A549 (cell line): Measurements from ENCODE around the gene EPS8L2. TPM values are rescaled to one million over a fixed set of nuclear protein-coding genes. Genes with fewer than 3 reads are reported as not detected.

Source experiments
- ATAC-seq, 2 experiments: fragments of 200-7000 bp in 1 of 2; fragments of >200 bp in 1 of 2; cut with Nextera tagmentation in 1 of 2; cut with Tn5 transposase in 1 of 2; 3 replicates each; pipeline versions ENCODE4 v1.8.0 to v1.9.1; 2018 to 2020; ENCODE audit warnings: mild to moderate bottlenecking in 1 of 2, moderate library complexity in 1 of 2
- CTCF ChIA-PET: fragments of 300-600 bp; sonication (Branson Sonifier 250); formaldehyde crosslinking; extraction: SDS; loops from one replicate; lab custom pipeline; 2021; ENCODE audit warnings: antibody characterized with exemption, inconsistent platforms; lab: Yijun Ruan, JAX
- POLR2A ChIA-PET: fragments of 350-600 bp; formaldehyde crosslinking; extraction: SDS; loops from one replicate; lab custom pipeline; 2021; ENCODE audit warnings: antibody characterized with exemption, inconsistent platforms; lab: Yijun Ruan, JAX
- DNase-seq, 2 experiments: peaks; one replicate each; pipeline versions ENCODE4 v3.0.0 to v3.0.0-alpha.2; 2011 to 2016; ENCODE audit warnings: low read depth in 1 of 2, low spot score in 1 of 2
- FAIRE-seq: peaks from 2 replicates; lab custom pipeline; 2011; peaks lifted over from hg19 to GRCh38; lab: Jason Lieb, UNC
- H3K27ac ChIP-seq, 2 experiments: fragments of >200 bp; sonication (Bioruptor Twin); formaldehyde crosslinking; 3 replicates each; pipeline ENCODE4 v1.5.1; 2016 to 2017
- H3K4me1 ChIP-seq: fragments of >200 bp; sonication (Bioruptor Twin); formaldehyde crosslinking; 3 replicates; pipeline ENCODE4 v1.6.1; 2016
- H3K4me2 ChIP-seq: fragments of >200 bp; sonication (Bioruptor Twin); formaldehyde crosslinking; 3 replicates; pipeline ENCODE4 v1.6.1; 2016
- H3K4me3 ChIP-seq: fragments of >200 bp; sonication (Bioruptor Twin); formaldehyde crosslinking; 3 replicates; pipeline ENCODE4 v1.5.1; 2016
- H3K9me3 ChIP-seq: fragments of >200 bp; sonication (Bioruptor Twin); formaldehyde crosslinking; 3 replicates; pipeline ENCODE4 v1.6.1; 2016
- EHMT2 ChIP-seq: fragments of 200-600 bp; sonication (generic); IDR thresholded peaks from 2 replicates; pipeline ENCODE4 v1.6.1; 2016; ENCODE audit warnings: antibody characterized with exemption, low read depth, mild to moderate bottlenecking, moderate library complexity
- EP300 ChIP-seq, 2 experiments: fragments of >200 bp; sonication (Bioruptor Twin); formaldehyde crosslinking; IDR thresholded peaks; 2 replicates in 1 of 2; 3 replicates in 1 of 2; pipeline ENCODE4 v1.6.1; 2016 to 2017
- ESRRA ChIP-seq: fragments of 150-350 bp; IDR thresholded peaks from 2 replicates; pipeline ENCODE4 v1.6.1; 2014; ENCODE audit warnings: mild to moderate bottlenecking, low read length, borderline replicate concordance
- FOSL2 ChIP-seq, 2 experiments: fragments of 450-650 bp in 1 of 2; fragments of >200 bp in 1 of 2; sonication (Bioruptor Twin) in 1 of 2; formaldehyde crosslinking; IDR thresholded peaks; 2 replicates each; pipeline versions ENCODE4 v1.5.0 to v1.6.1; 2016 to 2020; ENCODE audit warnings: mild to moderate bottlenecking in 1 of 2, moderate library complexity in 1 of 2
- HDAC2 ChIP-seq: fragments of 200-600 bp; sonication (generic); IDR thresholded peaks from 2 replicates; pipeline ENCODE4 v1.6.1; 2016
- HOXA7 ChIP-seq: fragments of 250-450 bp; sonication (Bioruptor Pico); IDR thresholded peaks from 2 replicates; pipeline ENCODE4 v1.5.0; 2020; ENCODE audit warnings: mild to moderate bottlenecking, moderate library complexity
- HOXB5 ChIP-seq: fragments of 250-450 bp; sonication (Bioruptor Pico); IDR thresholded peaks from 2 replicates; pipeline ENCODE4 v1.5.0; 2020; ENCODE audit warnings: mild to moderate bottlenecking, moderate library complexity
- KDM1A ChIP-seq: fragments of 200-600 bp; sonication (generic); IDR thresholded peaks from 2 replicates; pipeline ENCODE4 v1.6.1; 2016; ENCODE audit warnings: low read depth, mild to moderate bottlenecking
- MYC ChIP-seq: IDR thresholded peaks from 2 replicates; pipeline ENCODE4 v1.6.1; 2012; ENCODE audit warnings: mild to moderate bottlenecking, inconsistent platforms, low read length, improper control_type of control experiment, borderline replicate concordance
- NFE2L2 ChIP-seq: fragments of 150-350 bp; conservative IDR thresholded peaks from 2 replicates; pipeline ENCODE4 v1.6.1; 2014; ENCODE audit warnings: low read length
- PBX3 ChIP-seq: IDR thresholded peaks from 2 replicates; pipeline ENCODE4 v1.6.1; 2012
- RARB ChIP-seq: fragments of 250-450 bp; sonication (Bioruptor Pico); IDR thresholded peaks from 2 replicates; pipeline ENCODE4 v1.8.0; 2021; ENCODE audit warnings: mild to moderate bottlenecking, moderate library complexity
- RFX5 ChIP-seq: fragments of 450-650 bp; IDR thresholded peaks from 2 replicates; pipeline ENCODE4 v1.7.1; 2014; ENCODE audit warnings: antibody characterized with exemption, mild to moderate bottlenecking, moderate library complexity
- TFCP2L1 ChIP-seq: fragments of 250-450 bp; sonication (Bioruptor Pico); IDR thresholded peaks from 2 replicates; pipeline ENCODE4 v1.5.0; 2021; ENCODE audit warnings: mild to moderate bottlenecking
- TP53 ChIP-seq: fragments of 250-450 bp; sonication (Bioruptor Pico); IDR thresholded peaks from 2 replicates; pipeline ENCODE4 v1.5.0; 2021; ENCODE audit warnings: mild to moderate bottlenecking, moderate library complexity
- USF2 ChIP-seq: fragments of 450-650 bp; IDR thresholded peaks from 2 replicates; pipeline ENCODE4 v1.6.1; 2014; ENCODE audit warnings: antibody characterized with exemption
- ZC3H11A ChIP-seq: fragments of 450-650 bp; IDR thresholded peaks from 2 replicates; pipeline ENCODE4 v1.6.1; 2014; ENCODE audit warnings: antibody characterized with exemption, mild to moderate bottlenecking
- ZFP36 ChIP-seq: fragments of 450-650 bp; IDR thresholded peaks from 2 replicates; pipeline ENCODE4 v1.6.1; 2014; ENCODE audit warnings: borderline replicate concordance; ENCODE audit not compliant: partially characterized antibody
- WGBS: methylation state at CpG from one replicate; pipeline ENCODE4 v1.1.6; 2017; ENCODE audit errors: missing lambda C conversion rate; 5-methylcytosine and 5-hydroxymethylcytosine counted together
- polyA plus RNA-seq, 4 experiments: library from polyadenylated mRNA; depleted of rRNA in 3 of 4; stranded (reverse); fragments of >200 nt; fragmentation: RNase III in 1 of 4; extraction: RNeasy Plus Mini Kit Qiagen cat#74134 plus additional on column Dnase treatment in 1 of 4; gene quantifications; 2 replicates in 3 of 4; 3 replicates in 1 of 4; pipeline ENCODE4 v1.2.3, GENCODE V29; 2011 to 2017
- TF ChIP-seq, protein P1 (sequence below): fragments of >200 bp; sonication (Bioruptor Twin); formaldehyde crosslinking; IDR thresholded peaks from 3 replicates; pipeline ENCODE4 v1.5.1; 2016

The EPS8L2 gene
- polyA plus RNA-seq, 2 of the 4 experiments (the other 2 are of a cell fraction): 60.7 to 154 TPM

DNA sequence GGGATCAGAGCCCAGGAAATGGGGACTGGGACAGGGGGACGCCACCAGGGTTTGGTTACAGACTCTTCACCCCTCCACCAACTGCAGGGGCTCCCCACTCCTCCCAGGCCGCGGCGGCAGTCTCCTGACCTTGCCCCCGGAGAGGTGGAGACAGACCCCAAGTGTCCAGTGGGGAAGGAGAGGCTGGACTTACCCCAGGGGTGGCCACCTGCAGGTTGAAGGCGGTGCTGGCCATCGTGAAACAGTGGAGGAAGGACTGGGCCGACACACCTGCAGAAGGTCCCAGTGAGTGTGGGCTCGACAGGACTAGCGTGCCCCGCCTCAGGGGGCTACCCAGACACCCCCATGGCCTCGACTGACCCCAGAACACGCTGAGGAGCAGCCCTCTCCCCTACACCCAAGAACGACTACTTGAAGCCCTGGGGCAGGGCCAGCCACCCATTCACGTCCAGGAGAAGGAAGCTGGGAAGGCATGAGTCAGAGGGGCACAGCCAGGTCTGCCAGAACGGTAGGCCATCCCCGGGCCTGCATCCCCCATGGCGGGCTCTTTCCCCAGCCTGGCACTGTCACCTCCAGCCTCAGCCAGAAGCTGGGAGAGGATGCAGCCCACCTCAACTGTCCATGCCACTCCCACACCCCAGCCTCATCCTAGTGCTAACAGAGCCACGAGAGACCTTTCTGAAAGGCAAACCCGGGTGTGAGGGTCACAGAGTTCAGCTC, 69.0 kb downstream of the EPS8L2 start:
- 61% methylated on average over 17 of the region's 20 CpGs for WGBS
- no peak for TF ChIP-seq HDAC2
- no peak for TF ChIP-seq ZFP36
- no peak for TF ChIP-seq RARB (CRISPR knock-in tag)
- TF ChIP-seq USF2: no peak
- peak; percentile 37; the same call in 1 of the 2 replicates for TF ChIP-seq PBX3
- no peak for TF ChIP-seq FOSL2 (IDR thresholded peaks at IDR 0.05)
- peak; percentile 37; the same call in 1 of the 2 replicates for TF ChIP-seq FOSL2 (CRISPR knock-in tag; IDR thresholded peaks at IDR 0.05)
- Histone ChIP-seq H3K4me1 (peaks cover 43% of the 10 kb centered on the region), H3K27ac (peak overlapping the region; percentile 29 to 91; a peak in 4 of 6 replicates), H3K4me3 (0 out of 3 replicates have a peak overlapping the region, but pooled peaks have one; percentile 17), H3K4me2 (peak overlapping the region; percentile 100), H3K9me3 (no peaks in the 10 kb centered on the region)
- no peak for FAIRE-seq
- ATAC-seq: peak in 1 of 2 experiments; percentile 31; a peak in 3 of 6 replicates
- POLR2A ChIA-PET: interaction anchor here (0.6 to 1.5 kb wide), 3 partner anchors 14 to 199 kb away, joined by 3 to 5 read pairs (median 3); partner anchors contain the start of genes CEND1 and PHRF1
- no peak for DNase-seq
- CTCF ChIA-PET: interaction anchor here (0.5 to 5.7 kb wide), 6 partner anchors 9 to 42 kb away, joined by 3 to 44 read pairs (median 6); partner anchors contain the start of genes SLC25A22 and TALDO1

DNA sequence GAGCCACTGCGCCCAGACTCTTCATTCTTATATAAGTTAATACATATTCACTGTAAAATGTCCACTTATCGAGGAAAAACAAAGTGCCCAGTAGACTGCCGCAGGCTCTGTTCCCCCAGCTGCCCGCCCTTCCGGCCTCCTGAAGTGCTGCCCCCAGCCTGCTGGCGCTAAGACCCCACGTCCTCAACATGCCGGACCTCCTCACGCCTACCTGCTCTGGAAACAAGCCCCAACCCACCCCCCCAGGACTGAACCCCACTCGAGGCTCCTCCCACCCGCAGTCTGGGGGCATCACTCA, 70.2 kb downstream of the EPS8L2 start:
- FAIRE-seq: no peak
- no peaks in the 10 kb centered on the region for H3K9me3 ChIP-seq
- CTCF ChIA-PET: interaction anchor here (0.8 to 5.7 kb wide), 6 partner anchors 11 to 74 kb away, joined by 3 to 44 read pairs (median 3); partner anchors contain the start of genes CEND1 and TALDO1
- peak overlapping the region; percentile 91 to 95 for H3K27ac ChIP-seq
- no peak for TF ChIP-seq ZC3H11A
- TF ChIP-seq MYC: no peak
- TF ChIP-seq, protein P1, sequence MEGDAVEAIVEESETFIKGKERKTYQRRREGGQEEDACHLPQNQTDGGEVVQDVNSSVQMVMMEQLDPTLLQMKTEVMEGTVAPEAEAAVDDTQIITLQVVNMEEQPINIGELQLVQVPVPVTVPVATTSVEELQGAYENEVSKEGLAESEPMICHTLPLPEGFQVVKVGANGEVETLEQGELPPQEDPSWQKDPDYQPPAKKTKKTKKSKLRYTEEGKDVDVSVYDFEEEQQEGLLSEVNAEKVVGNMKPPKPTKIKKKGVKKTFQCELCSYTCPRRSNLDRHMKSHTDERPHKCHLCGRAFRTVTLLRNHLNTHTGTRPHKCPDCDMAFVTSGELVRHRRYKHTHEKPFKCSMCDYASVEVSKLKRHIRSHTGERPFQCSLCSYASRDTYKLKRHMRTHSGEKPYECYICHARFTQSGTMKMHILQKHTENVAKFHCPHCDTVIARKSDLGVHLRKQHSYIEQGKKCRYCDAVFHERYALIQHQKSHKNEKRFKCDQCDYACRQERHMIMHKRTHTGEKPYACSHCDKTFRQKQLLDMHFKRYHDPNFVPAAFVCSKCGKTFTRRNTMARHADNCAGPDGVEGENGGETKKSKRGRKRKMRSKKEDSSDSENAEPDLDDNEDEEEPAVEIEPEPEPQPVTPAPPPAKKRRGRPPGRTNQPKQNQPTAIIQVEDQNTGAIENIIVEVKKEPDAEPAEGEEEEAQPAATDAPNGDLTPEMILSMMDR: no peak
- TF ChIP-seq ESRRA: no peak
- TF ChIP-seq KDM1A: no peak
- TF ChIP-seq RARB (CRISPR knock-in tag): no peak
- no peak for TF ChIP-seq TP53 (CRISPR knock-in tag)
- no peak for TF ChIP-seq EP300 (IDR thresholded peaks at IDR 0.05)
- peak overlapping the region; percentile 84 for H3K4me3 ChIP-seq
- no peak for ATAC-seq
- 38% methylated on average over 11 of the region's 11 CpGs for WGBS
- peak overlapping the region; percentile 100 for H3K4me2 ChIP-seq
- POLR2A ChIA-PET: interaction anchor here (0.8 to 1.5 kb wide), 3 partner anchors 8 to 200 kb away, joined by 3 to 5 read pairs (median 4); partner anchors contain the start of gene PHRF1
- H3K4me1 ChIP-seq: peaks cover 43% of the 10 kb centered on the region
- DNase-seq: no peak

- Histone ChIP-seq H3K4me1 (peaks cover 43% of the 10 kb centered on the region), H3K27ac (peak overlapping the region; percentile 91 to 95), H3K4me2 (peak overlapping the region; percentile 100), H3K9me3 (no peaks in the 10 kb centered on the region), H3K4me3 (peak overlapping the region; percentile 84)
- FAIRE-seq: no peak
- DNase-seq: peak in 1 of 2 experiments; percentile 47
- TF ChIP-seq HOXA7 (no peak), NFE2L2 (no peak), HOXB5 (CRISPR knock-in tag) (no peak), RFX5 (no peak), ESRRA (no peak), PBX3 (peak; percentile 63), TFCP2L1 (CRISPR knock-in tag) (peak; percentile 60; the same call in 1 of the 2 replicates), EHMT2 (no peak)
- WGBS: 0% methylated on average over 8 of the region's 65 CpGs
- peak; percentile 38 to 49 for ATAC-seq
- ChIA-PET POLR2A (interaction anchor here (0.7 to 1.5 kb wide), 7 partner anchors 8 to 201 kb away, joined by 3 to 5 read pairs (median 3); partner anchors contain the start of genes PHRF1 and TALDO1), CTCF (interaction anchor here (0.8 to 5.7 kb wide), 7 partner anchors 10 to 74 kb away, joined by 3 to 44 read pairs (median 3); partner anchors contain the start of gene CEND1)
These were observed 70.7 kb downstream of the EPS8L2 start for GRCh38 chr11:776561-777287.
